GM18508 (cell line): ENCODE measurements around the gene INS.

ENCODE experiments used
- ATAC-seq: cut with Tn5 transposase; IDR thresholded peaks from one replicate; pipeline ENCODE4 v1.9.1; 2021; ENCODE audit warnings: moderate number of reproducible peaks; ENCODE audit not compliant: insufficient read depth, unreplicated experiment

INS gene

DNA sequence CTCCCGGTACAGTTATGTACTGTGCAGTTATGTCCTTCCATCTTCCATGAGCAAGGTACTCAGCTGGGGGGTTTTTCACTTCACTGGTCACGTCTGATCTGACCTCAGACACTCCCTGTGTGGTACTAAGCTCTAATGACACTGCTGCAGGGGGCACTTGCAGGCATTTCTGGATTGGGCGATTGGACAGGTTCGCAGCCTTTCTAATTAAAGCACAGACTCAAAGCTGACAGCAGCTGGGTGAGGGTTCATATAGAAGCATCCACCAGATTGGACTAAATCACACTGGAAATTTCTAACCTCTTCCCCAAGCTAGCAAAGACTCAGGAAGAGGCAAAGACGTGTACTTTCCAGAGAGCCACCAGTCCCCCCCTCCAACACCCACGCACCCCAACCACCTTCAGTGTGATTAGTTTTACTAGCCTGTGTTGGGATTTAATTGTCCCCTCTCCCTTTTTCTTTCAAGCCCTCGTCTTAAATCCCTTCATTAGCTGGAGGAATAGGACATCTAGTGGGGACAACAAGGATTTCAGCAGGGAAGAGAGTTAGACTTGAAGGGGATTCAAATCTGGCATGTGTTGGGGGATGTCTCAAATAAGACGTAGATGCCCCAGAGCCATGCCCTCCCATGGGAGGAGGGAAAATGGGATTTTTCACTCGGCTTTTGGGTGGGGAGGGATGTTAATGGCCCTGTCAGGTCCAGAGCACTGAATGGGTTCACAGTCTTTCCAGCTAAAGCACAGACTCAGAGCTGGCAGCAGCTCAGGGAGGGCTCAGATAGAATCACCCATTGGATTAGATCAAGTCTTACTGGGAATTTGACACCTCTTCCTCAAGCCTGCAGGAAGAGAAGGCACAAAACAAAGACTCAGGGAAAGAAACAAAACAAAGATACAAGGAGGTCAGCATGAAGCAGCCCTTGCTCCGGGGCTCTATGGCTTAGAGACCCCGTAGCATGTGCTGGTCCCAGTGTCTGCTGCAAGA lies 10.9 kb downstream of the INS start:
- no peak for ATAC-seq

DNA sequence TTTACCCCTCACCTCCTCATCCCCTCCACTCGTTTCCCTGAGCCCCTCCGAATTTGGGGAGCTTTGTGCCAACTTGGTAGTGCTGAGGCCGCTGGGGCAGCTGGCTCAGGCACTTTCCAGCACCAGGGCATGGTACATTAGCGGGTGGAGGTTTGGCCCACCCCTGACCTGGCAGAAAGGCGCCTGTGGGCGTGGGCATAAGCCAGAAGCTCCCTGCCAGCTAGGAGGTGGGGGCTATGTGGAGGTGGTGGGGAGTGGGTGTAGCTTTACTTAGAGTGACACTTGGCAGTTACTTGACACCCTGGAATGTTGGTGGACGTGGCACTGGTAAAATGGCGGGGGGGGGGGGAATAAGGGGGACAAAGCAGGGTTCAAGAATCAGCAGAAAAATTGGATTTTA lies 11.5 kb downstream of the INS start:
- ATAC-seq = no peak

DNA sequence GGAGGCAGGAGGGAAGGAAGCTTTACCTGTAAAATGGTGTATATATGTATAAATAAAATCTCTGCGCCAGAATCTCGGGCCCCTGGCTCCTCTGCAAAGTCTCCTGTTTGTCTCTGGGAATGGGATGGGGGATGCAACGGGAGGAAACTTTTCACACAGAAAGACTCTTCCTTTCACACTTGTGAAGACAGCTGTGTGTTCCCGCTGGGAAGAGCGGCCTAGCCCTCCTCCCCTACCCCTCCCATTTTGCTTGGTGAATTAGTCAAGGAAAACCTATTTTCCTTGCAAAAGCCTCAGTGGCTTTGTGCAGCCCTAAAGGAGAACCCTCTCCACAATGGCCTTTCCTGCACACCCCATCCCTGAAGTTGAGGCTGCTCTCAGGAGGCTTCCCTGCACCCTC lies 12.4 kb downstream of the INS start:
- no peak for ATAC-seq

DNA sequence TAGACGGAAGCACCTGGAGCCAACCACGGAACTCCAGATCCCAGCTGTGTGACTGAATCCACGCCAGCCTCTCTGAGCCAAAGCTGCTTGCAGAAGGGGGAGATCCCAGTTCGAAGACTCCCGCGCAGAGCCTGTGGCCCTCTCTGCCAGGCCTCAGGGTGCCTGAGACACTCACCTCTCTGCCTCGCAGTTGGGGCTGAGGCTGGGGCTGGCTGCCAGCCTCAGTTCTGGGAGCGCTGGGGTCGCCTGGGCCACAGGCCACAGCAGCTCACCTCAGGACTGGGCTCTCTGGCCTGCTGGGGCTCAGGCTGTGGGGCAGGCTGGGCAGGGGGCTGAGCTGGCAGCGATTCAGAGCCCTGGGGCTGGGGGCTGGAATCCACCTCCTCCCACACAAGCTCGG lies 13.6 kb downstream of the INS start:
- ATAC-seq = no peak

DNA sequence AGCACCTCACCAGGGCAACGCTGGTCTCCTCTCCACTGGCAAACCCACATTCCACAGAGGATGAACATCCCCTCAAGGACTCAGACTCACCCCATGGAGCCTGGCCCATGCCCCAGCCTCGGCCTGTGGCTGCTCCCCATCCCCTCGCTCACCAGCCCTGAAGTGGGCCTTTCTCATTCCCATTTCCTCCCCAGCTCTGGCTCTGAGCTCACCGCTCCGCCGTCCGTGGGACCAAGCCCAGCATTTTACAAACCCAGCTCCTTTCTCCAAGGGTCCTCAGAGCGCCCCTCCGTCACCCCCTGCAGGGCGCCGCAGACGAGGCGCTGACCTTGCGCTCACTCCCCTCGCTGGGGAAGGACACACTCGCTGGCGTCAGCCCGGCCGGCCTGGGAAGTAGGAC lies 15.0 kb downstream of the INS start:
- no peak for ATAC-seq

DNA sequence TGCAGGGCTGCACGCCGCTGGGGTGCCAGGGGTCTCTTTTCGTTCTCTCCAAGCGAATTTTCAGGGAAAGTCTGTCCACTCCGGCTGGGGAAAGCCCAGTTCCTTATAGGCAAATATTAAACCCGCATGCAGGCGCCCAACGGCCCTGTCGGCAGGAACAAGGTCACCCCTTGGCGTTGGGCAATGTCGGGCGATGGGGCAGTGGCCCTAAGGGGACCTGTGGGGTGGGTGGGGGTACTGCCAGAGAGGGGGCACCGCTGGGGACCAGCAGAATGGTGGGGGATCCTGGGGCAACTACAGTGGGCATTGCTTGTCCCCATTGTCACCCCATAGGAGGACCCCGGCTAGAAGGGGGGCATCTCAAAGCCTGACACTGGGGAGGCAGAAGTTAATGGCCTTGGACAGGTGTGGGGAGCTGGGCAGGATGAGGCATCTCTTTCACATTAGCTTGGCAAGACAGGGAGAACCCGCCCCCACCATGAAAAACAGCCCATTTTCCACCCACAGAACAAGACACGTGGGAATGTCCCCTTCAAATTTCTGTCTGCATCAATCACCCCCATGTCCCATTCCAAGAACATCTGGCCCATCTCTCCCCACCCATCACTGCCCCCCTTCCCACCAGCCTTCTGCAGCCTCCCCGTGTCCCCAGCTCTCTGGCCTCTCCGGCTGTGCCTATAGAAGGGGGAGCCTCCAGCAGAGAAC lies 16.3 kb downstream of the INS start:
- ATAC-seq = no peak

DNA sequence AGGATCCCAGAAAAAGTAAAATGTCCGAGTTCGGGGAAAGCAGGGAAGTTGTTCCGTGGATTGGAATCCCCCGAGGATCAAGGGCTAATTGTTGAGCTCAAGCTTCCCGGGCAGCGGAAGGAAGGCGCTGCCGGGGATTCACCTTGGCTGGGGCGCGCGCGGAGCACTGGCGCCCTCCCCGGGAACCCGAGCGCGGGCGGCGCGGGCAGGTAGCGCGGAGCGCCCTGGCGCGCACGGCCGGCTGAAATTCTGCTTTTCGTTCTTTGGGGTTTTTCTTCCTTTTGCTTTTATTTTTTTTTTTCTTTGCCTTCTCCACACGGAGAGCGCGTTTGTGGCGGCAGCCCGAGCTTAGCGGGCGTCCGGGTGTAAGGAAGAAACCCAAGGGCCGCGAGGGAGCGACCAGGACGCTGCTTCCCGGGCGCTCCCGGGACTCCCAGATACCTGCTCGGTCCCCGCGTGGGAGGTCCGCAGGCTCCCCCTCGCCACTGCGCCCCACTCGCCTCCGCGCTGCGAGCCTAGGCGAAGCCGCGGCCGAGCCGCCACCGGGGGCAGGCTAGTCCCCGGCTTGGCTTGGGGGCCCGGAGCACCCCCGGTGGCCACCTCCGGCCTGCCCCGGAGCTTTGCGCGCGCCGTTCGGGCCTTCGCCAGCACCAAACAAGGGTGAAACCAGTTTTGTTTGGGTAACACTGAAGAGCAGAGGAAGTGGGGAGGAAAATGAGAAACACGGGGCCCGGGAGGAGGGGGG lies 17.0 kb downstream of the INS start:
- ATAC-seq = no peak

DNA sequence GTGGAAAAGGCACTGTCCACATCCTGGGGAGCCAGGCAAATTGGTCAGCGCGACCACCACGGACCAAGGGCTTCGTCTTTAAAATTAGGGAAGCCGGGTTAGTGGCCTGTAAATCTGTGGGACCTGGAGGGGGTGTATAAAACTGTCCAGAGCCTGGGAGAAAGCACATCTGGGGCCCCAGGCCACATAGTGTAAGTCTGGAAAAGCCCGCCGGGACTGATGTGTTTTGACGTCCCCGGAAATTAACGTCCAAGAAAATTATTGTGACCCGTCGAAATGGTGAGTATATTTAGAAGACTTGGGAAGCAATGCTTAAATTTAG lies 17.6 kb downstream of the INS start:
- ATAC-seq = no peak

DNA sequence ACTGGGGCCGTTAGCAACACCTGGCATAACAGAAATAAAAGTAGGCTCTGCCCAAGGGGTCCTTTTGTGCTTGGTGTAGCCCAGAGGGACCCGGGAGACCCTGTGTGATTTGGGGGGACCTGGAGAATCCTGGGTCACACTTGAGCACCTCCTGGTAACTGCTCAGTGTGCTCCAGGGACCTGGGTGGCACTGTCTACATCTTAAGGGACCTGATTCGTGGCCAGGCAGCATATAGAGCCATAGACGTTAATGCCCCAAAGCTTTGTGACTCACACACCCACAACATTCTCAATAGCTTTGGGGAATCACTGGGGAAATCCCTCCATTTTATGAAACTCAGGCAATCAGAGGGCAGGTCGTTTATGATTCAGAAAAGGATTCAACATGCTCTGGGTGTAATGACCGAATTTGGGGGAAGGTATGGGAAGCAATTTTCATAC lies 18.2 kb downstream of the INS start:
- ATAC-seq = no peak

DNA sequence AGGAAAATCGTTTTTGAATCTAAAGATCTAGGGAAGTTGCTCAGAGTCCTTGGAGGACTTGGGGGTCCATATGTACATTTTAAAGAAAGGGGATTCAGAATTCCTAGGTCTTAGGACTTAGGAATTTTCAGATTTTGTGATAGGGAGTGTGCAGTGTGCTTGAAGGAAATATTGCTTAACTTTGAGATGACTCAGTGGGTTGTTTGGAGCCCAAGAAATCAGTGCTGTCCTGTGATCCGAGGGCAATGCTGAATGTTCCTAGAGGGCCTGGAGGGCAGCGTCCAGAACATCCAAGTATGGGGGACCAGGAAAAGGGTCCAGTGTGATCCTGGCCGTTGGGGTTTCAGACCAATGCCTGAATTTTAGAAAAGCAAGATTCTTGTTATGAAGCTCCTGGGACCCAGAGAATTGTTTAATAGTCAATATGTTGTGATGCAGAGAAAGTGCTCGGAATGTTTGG lies 18.7 kb downstream of the INS start:
- no peak for ATAC-seq

DNA sequence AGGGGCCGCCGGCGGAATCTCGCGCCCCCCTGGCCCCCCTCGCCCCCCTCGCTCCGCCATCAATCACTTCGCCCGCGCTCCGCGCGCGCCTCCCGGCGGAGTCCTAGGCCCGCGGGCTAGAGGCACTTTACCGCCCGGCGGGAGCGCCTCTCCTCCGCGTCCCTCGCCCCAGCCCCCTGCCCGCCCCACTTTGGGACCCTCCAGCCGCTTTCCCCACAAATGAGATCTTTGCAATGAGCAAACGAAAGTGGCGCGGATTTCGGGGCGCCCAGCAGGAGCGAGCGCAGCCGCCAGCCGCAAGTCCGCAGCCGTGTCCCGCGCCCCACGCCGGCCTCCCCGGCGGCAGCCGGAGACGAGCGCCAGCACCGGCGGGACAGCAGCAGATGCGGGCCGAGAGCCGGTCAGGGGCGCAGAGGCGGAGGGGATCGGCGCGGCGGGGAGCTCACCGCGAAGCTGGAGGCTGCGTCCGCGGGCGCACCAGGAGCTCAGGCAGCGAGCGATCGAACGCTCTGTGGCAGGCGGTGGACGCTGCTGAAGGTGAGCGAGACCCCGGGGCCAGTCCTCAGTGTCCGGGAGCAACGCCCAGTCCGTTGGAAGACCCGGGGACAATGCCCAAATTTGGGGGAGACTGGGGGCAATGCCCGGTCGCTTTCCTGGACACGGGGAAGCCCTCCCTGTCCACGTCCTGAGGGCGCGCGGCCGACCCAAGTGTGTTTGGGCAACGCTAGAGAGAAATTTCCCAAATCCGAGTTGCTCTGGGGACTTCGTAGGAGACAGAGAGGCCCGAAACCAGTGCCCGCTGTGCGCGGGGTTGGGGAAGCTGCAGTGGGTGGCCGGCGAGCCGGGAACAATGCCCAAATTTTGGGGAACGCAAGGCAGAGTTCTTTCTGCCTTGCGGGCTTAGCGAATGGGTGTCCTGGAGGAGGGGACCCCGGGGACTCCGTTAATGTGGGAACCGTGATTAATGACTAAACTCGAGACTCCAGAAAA lies 20.3 kb downstream of the INS start:
- ATAC-seq = no peak

DNA sequence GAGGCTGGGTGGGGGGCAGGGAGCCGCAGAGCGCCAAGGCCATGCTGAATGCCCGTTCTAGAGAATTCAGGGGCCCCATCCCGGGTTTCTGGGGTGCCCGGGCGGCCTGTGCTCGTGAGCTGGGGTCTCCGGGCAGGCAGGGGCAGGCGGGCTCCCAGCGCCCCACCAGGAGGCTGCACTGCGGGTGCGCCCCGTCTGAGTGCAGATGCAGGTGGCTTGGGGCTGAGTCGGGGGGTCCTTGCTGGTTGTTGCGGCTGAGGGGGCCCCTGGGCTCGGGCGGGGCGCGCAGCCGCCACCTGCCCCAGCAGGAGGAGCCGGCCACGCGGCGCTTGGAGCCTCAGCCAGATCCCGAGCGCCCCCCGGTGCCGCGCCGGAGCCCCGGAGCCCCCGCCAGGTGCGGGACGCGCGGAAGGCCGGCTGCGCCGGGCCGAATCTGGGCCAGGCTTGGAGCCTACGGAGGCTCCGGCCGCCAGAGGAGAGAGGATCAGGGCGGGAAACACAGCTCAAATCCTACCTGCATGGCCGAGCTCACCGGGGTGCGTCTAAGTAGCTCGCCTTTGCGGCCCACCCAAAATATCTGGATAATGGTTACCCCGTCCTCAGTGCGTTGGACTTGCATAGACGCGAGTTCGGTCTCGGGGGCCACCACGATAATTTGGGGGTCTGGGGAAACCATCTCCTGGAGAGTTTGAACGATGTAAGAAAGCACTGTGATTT lies 21.2 kb downstream of the INS start:
- no peak for ATAC-seq

DNA sequence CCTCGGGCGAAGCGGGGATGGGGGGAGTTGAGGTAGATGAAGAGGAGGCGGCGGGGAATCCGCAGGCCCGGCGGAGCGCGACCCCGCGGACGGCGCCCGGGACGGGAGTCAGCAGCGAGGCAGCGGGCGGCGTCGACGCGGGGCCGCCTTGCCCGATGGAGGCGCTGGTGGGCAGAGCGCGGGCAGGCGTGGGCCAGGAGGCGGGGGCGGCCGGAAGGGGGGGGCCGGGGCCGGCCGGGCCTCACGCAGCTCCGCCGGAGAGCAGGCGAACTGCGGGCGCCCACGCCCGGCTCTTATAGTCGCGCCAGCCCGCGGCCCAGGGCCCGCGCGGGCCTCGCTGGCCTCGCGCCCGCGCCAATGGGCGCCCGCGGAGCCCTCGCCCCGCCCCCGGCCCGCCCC lies 21.9 kb downstream of the INS start, which contains the start of gene IGF2:
TSS of gene IGF2 (minus strand) at position 267 of the 399 bp plus-strand sequence. CDS start 3,866 bp downstream, outside the sequence.
- no peak for ATAC-seq

DNA sequence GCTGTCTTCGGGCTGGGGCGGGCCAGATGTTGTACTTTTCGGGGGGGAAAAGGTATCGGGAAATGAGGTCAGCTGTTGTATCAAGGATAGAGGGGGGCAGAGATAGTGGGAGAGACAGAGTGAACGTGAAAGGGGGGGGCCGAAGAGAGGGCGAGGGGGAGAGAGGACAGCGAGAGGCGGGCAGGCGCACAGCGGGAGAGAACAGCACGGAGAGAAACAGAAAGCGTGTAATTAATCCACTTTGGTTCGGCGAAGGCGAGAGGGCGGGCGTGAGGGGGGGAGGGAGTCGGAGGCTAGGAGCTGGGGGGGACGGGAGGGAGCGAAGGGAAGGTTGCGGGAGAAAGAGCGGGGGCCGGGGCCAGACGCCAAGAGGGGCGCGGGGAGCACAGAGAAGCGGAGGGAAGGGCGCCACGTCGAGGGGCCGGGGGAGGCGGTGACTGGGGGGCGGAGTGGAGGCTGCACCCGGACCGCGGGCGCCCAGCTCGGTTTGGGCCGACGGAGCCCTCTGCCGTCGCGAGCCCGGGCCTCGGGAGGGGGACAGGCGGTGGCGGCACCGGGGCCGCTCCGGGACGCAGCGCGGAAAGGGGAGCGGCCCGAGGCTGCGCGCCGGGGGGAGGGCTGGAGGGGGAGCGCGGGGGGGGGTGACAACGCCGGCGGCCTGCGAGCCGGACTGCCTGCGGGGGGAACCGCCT lies 22.4 kb downstream of the INS start:
- no peak for ATAC-seq

DNA sequence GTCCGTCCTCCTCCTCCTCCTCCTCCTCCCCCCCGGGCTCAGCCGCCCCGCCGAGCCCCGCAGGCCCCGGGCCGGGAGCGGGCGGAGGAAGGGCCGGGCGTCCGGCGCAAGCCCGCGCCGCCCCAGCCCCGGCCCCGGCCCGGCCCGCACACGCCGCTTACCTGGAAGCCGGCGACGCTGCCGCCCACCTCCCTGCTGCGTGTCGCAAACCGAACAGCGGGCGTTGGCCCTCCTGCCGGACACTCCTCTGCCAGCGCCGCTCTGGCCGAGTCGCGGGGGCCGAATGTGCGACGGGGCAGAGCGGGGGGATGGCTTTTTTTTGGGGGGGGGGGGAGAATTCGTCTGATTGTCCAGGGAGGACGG lies 23.0 kb downstream of the INS start:
- ATAC-seq = no peak

DNA sequence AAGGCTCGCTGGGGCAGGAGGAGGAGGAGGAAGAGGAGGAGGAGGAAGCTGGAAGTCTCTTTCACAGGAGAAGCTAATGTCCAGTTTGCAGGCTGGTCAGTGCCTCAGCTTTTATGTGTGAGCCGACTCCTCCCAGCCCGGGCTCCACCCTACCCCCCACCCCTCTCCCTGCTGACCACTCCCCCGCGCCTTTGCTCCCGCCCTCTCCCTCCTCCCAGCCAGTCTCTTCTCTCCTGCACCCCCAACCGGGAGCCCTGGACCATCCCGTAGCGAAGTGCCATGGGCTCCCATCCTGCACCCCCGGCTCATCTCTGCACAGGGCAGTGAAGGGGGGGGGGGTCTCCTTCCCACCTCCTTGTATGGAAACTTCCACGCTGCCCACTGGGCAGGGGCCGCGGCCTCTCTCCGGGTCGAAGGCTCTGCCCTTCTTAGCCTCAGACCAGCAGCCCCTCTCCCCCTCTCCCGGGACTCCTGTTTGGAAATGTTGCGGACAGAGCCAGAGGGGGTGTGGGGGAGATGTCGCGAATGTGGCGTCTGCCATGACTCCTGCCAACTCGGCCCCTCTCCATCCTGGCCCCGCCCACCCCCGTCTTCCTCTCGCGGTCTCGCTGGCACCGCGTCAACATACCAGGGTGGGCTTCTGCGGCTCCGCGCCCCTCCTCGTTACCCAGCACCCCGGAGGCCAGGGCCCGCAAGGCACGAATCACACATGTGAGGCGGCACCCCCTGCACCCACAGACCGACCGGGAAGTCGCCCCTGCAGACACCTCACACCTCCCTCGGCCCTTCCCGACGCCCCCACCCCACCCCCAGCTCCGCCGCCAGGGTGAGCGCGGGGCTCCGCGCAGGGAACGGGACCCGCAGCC lies 23.6 kb downstream of the INS start:
- ATAC-seq = no peak

DNA sequence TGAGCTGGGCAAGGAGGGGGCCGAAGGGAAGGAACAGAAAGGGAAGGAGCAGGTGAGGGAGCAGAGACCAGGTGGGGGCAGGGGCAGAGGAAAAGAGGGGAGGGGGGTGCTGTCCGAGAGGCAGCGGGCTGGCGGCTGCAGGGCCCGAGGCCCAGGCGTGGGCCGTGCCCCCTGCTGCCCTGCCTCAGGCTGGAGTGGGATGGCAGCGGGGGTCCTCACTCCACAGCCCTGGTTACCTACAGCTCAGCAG lies 24.1 kb downstream of the INS start:
- ATAC-seq = no peak
